ENCODE results near the gene ELL2. TPM values are rescaled to one million over a fixed set of nuclear protein-coding genes. Genes with fewer than 3 reads are reported as not detected.
"Not testable (repeated sequence)": the region's sequence is repeated elsewhere in the genome, so short reads cannot be mapped to it uniquely, and the experiment has no call there.

The ELL2 gene
- polyA plus RNA-seq, 1 donor, result 49.4 TPM

DNA sequence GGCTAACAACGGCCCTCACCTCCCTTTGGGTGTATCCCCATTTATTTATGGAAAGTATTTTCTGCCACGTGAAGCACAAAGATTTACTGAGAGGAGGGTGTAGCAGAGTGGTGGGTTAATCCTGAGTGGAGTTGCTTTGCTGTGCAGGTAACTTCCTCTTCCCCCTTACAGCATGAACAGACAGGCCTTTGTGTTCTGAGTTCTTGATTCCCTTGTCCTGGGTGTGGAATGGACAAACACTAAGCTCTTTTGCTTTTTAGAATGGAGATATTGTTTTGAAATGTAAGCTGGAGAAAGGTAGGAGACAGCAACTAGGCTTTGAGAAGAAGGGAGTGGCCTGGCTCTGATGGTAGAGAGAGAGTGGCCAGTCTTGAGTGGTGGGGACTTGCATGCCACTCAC is 122.0 kb downstream of the ELL2 start:
- Histone ChIP-seq H3K4me1 (ENCODE audit: control insufficient read depth, insufficient read depth, low read length) (peaks cover 10% of the 10 kb centered on the region), H3K4me3 (ENCODE audit: low read length) (no peak overlapping the region), H3K36me3 (ENCODE audit: control insufficient read depth, insufficient read depth, low read length) (no peaks in the 10 kb centered on the region), H3K27me3 (ENCODE audit: control insufficient read depth, insufficient read depth, low read length) (no peaks in the 10 kb centered on the region), H3K9me3 (ENCODE audit: control insufficient read depth, low read depth, low read length) (no peaks in the 10 kb centered on the region), H3K27ac (ENCODE audit: low read length) (no peak overlapping the region)
- WGBS (ENCODE audit: insufficient coverage, low lambda C conversion rate), result no CpG with 5 or more reads among the region's 2 CpGs
- no peak for DNase-seq

DNA sequence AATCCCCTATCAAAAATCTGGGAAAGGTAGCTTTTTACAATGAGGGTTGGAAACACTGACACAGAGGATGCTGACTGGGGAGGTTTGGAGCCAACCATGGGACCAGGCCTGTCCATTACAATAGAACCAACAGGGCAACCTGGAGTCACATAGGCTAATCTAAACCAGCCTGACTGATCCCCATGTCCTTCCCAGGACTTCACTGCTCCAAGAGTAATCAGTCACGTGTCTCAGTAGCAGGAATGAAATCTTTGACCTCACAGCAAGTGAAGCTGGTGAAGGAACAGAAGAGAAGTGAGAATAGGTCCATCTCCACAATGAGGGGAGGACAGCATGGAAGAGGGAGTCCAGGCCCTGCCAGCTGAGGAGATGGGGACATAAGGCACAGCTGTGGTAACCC is 123.1 kb downstream of the ELL2 start:
- no peaks in the 10 kb centered on the region for H3K9me3 ChIP-seq (ENCODE audit: control insufficient read depth, low read depth, low read length)
- no CpG with 5 or more reads among the region's 1 CpG for WGBS (ENCODE audit: insufficient coverage, low lambda C conversion rate)
- H3K4me1 ChIP-seq (ENCODE audit: control insufficient read depth, insufficient read depth, low read length), result peaks cover 15% of the 10 kb centered on the region
- peak overlapping the region; percentile 6 for H3K27ac ChIP-seq (ENCODE audit: low read length)
- peak; percentile 47 to 73 for DNase-seq
- no peak overlapping the region for H3K4me3 ChIP-seq (ENCODE audit: low read length)
- H3K36me3 ChIP-seq (ENCODE audit: control insufficient read depth, insufficient read depth, low read length), result no peaks in the 10 kb centered on the region
- no peaks in the 10 kb centered on the region for H3K27me3 ChIP-seq (ENCODE audit: control insufficient read depth, insufficient read depth, low read length)

DNA sequence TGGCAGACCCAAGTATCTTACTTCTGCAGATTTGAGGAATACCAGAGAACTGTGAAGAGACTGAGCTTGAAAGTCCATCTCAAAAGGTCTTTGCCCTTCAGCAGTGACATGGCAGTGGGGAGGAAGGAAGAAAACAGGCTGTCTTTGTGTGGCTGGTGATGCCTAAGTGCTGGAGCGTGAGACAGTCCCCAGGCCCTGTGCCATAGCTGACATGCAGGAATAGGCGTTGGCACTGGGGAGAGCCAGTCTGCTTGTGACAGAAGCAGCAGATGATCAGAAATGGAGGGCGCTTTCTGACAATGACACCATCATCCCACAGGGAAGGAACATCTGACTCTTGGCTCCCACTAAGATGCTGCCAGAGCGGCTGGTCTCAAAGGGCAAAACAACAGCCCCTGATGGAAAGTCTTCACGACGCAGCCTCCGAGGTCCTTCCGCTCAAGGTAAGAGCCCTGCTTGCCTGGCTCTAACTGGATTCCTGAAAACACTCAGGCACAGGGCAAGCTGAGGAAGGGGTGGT is 123.6 kb downstream of the ELL2 start:
- no peaks in the 10 kb centered on the region for H3K9me3 ChIP-seq (ENCODE audit: control insufficient read depth, low read depth, low read length)
- no peaks in the 10 kb centered on the region for H3K27me3 ChIP-seq (ENCODE audit: control insufficient read depth, insufficient read depth, low read length)
- no CpG with 5 or more reads among the region's 8 CpGs for WGBS (ENCODE audit: insufficient coverage, low lambda C conversion rate)
- H3K4me1 ChIP-seq (ENCODE audit: control insufficient read depth, insufficient read depth, low read length), result peaks cover 12% of the 10 kb centered on the region
- DNase-seq, result no peak
- no peak overlapping the region for H3K4me3 ChIP-seq (ENCODE audit: low read length)
- peak overlapping the region; percentile 6 for H3K27ac ChIP-seq (ENCODE audit: low read length)
- H3K36me3 ChIP-seq (ENCODE audit: control insufficient read depth, insufficient read depth, low read length), result no peaks in the 10 kb centered on the region

DNA sequence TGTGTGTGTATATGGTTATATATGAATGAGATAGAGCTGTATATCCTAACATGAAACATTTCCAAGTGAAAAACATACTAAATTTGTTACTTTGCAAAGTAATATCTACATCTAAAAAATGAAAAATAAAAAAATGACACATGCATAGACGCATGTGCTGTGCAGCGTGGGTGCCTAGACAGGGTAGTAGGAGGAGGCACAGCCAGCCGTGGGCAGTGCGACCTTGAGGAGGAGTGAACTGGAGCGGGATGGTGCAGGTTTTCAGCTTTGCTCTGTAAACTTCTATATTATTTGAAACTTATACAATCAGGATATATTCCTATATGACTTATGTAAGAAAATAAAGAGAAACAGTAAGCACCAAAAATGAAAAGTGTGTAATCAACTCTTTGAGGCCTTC is 124.2 kb downstream of the ELL2 start:
- no peaks in the 10 kb centered on the region for H3K36me3 ChIP-seq (ENCODE audit: control insufficient read depth, insufficient read depth, low read length)
- DNase-seq, result no peak
- no CpG with 5 or more reads among the region's 5 CpGs for WGBS (ENCODE audit: insufficient coverage, low lambda C conversion rate)
- H3K27me3 ChIP-seq (ENCODE audit: control insufficient read depth, insufficient read depth, low read length), result no peaks in the 10 kb centered on the region
- no peak overlapping the region for H3K4me3 ChIP-seq (ENCODE audit: low read length)
- H3K27ac ChIP-seq (ENCODE audit: low read length), result no peak overlapping the region
- H3K9me3 ChIP-seq (ENCODE audit: control insufficient read depth, low read depth, low read length), result no peaks in the 10 kb centered on the region
- peaks cover 12% of the 10 kb centered on the region for H3K4me1 ChIP-seq (ENCODE audit: control insufficient read depth, insufficient read depth, low read length)

DNA sequence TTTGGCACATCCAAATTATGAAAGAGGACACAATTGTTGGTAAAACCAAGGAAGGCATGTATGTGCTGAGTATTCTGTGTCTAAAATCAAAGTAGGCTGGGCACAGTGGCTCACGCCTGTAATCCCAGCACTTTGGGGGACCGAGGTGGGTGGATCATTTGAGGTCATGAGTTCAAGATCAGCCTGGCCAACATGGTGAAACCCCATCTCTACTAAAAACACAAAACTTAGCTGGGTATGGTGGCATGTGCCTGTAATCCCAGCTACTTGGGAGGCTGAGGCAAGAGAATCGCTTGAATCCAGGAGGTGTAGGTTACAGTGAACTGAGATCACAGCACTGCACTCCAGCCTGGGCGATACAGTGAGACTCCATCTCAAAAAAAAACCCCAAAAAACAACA is 124.7 kb downstream of the ELL2 start:
- WGBS (ENCODE audit: insufficient coverage, low lambda C conversion rate), result no CpG with 5 or more reads among the region's 4 CpGs
- not testable (repeated sequence) for H3K36me3 ChIP-seq (ENCODE audit: control insufficient read depth, insufficient read depth, low read length); H3K4me3 ChIP-seq (ENCODE audit: low read length); DNase-seq; H3K27ac ChIP-seq (ENCODE audit: low read length); H3K27me3 ChIP-seq (ENCODE audit: control insufficient read depth, insufficient read depth, low read length); H3K9me3 ChIP-seq (ENCODE audit: control insufficient read depth, low read depth, low read length)
- H3K4me1 ChIP-seq (ENCODE audit: control insufficient read depth, insufficient read depth, low read length), result peaks cover 12% of the 10 kb centered on the region

DNA sequence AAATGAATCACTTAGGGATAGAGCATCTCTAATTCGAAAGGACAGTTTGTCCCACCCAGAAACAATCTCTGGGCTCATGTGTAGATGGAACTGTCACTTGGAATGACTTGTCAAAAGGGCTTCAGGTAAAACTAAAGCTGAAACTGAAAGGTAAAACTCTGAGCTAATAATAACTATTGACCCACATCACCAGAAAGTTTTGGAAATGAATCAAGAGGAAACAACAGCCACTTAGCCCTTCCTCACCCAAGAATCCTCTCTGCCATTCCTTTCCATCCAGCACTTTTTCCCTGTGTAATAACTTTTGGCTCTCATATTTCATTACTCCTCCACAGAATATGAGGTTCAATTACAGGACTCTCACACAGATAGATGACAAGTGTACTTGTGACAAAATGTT is 125.1 kb downstream of the ELL2 start:
- H3K27ac ChIP-seq (ENCODE audit: low read length), result no peak overlapping the region
- no peak overlapping the region for H3K4me3 ChIP-seq (ENCODE audit: low read length)
- H3K36me3 ChIP-seq (ENCODE audit: control insufficient read depth, insufficient read depth, low read length), result no peaks in the 10 kb centered on the region
- no peak for DNase-seq
- WGBS (ENCODE audit: insufficient coverage, low lambda C conversion rate), result no CpG with 5 or more reads among the region's 1 CpG
- peaks cover 12% of the 10 kb centered on the region for H3K4me1 ChIP-seq (ENCODE audit: control insufficient read depth, insufficient read depth, low read length)
- H3K27me3 ChIP-seq (ENCODE audit: control insufficient read depth, insufficient read depth, low read length), result no peaks in the 10 kb centered on the region
- H3K9me3 ChIP-seq (ENCODE audit: control insufficient read depth, low read depth, low read length), result no peaks in the 10 kb centered on the region

DNA sequence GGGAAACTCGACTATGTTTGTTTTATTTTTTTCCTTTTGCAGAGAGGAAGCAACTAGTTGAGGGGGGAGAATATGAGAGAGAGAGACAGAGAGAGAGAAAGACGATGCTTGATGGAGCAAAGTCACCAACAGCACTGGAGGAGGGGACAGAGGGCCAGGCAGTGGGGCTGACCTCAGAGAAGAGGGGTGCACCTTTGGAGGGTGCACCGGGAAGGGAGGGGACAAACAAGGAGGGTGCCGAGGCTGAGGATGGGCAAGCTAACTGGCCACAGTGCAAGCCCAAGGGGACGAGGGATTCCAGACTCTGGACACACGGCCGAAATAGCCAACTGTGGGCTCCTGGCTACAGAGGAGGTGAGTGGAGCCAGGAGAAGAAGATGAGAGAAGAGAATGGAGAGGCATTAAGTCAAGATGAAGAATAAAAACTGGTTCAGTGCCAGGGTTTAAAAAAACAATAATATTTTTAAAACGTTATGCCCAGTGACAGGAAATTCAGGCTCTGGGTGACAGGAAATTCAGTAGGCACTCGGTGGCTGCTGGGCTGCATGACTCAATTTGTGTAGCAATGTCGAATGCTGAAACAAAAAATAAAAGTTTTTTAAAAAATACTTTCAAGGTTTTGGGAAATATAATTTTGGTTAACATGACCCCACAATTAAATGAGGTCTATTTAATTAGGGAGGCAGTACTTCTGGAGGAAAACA is 125.8 kb downstream of the ELL2 start:
- H3K27me3 ChIP-seq (ENCODE audit: control insufficient read depth, insufficient read depth, low read length), result no peaks in the 10 kb centered on the region
- peak overlapping the region; percentile 83 for H3K4me3 ChIP-seq (ENCODE audit: low read length)
- peaks cover 12% of the 10 kb centered on the region for H3K4me1 ChIP-seq (ENCODE audit: control insufficient read depth, insufficient read depth, low read length)
- WGBS (ENCODE audit: insufficient coverage, low lambda C conversion rate), result 80% methylated on average over 2 of the region's 10 CpGs
- DNase-seq, result no peak
- peak overlapping the region; percentile 98 for H3K27ac ChIP-seq (ENCODE audit: low read length)
- H3K9me3 ChIP-seq (ENCODE audit: control insufficient read depth, low read depth, low read length), result no peaks in the 10 kb centered on the region
- H3K36me3 ChIP-seq (ENCODE audit: control insufficient read depth, insufficient read depth, low read length), result no peaks in the 10 kb centered on the region

Other genes with a start within 250 kb of the ELL2 start
- 47.5 TPM for gene RHOBTB3, start 230.5 kb downstream of the ELL2 start, polyA plus RNA-seq
- gene GLRX, start 139.1 kb downstream of the ELL2 start, polyA plus RNA-seq, result 111 TPM